ENCODE measurements around the gene PACS2.

Gene PACS2

GRCh38 chr14:105379946-105380345 lies 65.4 kb downstream of the PACS2 start:
- TF ChIP-seq CREB1 (IDR thresholded peaks at IDR 0.05; ENCODE audit: low read depth), result no peak
- no peak for TF ChIP-seq NFIC (IDR thresholded peaks at IDR 0.05)
- TF ChIP-seq ZBTB7A (IDR thresholded peaks at IDR 0.05; ENCODE audit: low read depth), result no peak
- TF ChIP-seq, protein P1, sequence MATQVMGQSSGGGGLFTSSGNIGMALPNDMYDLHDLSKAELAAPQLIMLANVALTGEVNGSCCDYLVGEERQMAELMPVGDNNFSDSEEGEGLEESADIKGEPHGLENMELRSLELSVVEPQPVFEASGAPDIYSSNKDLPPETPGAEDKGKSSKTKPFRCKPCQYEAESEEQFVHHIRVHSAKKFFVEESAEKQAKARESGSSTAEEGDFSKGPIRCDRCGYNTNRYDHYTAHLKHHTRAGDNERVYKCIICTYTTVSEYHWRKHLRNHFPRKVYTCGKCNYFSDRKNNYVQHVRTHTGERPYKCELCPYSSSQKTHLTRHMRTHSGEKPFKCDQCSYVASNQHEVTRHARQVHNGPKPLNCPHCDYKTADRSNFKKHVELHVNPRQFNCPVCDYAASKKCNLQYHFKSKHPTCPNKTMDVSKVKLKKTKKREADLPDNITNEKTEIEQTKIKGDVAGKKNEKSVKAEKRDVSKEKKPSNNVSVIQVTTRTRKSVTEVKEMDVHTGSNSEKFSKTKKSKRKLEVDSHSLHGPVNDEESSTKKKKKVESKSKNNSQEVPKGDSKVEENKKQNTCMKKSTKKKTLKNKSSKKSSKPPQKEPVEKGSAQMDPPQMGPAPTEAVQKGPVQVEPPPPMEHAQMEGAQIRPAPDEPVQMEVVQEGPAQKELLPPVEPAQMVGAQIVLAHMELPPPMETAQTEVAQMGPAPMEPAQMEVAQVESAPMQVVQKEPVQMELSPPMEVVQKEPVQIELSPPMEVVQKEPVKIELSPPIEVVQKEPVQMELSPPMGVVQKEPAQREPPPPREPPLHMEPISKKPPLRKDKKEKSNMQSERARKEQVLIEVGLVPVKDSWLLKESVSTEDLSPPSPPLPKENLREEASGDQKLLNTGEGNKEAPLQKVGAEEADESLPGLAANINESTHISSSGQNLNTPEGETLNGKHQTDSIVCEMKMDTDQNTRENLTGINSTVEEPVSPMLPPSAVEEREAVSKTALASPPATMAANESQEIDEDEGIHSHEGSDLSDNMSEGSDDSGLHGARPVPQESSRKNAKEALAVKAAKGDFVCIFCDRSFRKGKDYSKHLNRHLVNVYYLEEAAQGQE (IDR thresholded peaks at IDR 0.05; ENCODE audit: low read depth), result no peak
- no peak for TF ChIP-seq CEBPB (IDR thresholded peaks at IDR 0.05)
- no peak for TF ChIP-seq FOXM1 (IDR thresholded peaks at IDR 0.05; ENCODE audit: borderline replicate concordance, low read depth)
- no peak for TF ChIP-seq EP300 (IDR thresholded peaks at IDR 0.05; ENCODE audit: borderline replicate concordance)
- TF ChIP-seq, protein P2, sequence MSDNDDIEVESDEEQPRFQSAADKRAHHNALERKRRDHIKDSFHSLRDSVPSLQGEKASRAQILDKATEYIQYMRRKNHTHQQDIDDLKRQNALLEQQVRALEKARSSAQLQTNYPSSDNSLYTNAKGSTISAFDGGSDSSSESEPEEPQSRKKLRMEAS (IDR thresholded peaks at IDR 0.05), result no peak
- TF ChIP-seq YY1 (IDR thresholded peaks at IDR 0.05; ENCODE audit: low read depth), result no peak
- TF ChIP-seq EGR1 (IDR thresholded peaks at IDR 0.05), result no peak
- TF ChIP-seq TAF1 (IDR thresholded peaks at IDR 0.05; ENCODE audit: low read depth), result no peak
- TF ChIP-seq RAD21 (IDR thresholded peaks at IDR 0.05; ENCODE audit: low read depth), result no peak
- TF ChIP-seq TCF12 (IDR thresholded peaks at IDR 0.05; ENCODE audit: low read depth), result no peak
- TF ChIP-seq USF1 (IDR thresholded peaks at IDR 0.05), result no peak

- TF ChIP-seq, protein P1 (IDR thresholded peaks at IDR 0.05; ENCODE audit: low read depth), result no peak
- no peak for TF ChIP-seq RAD21 (IDR thresholded peaks at IDR 0.05; ENCODE audit: low read depth)
- no peak for TF ChIP-seq TCF12 (IDR thresholded peaks at IDR 0.05; ENCODE audit: low read depth)
- TF ChIP-seq FOXM1 (IDR thresholded peaks at IDR 0.05; ENCODE audit: borderline replicate concordance, low read depth), result no peak
- no peak for TF ChIP-seq NFIC (IDR thresholded peaks at IDR 0.05)
- TF ChIP-seq EGR1 (IDR thresholded peaks at IDR 0.05), result no peak
- TF ChIP-seq USF1 (IDR thresholded peaks at IDR 0.05), result no peak
- TF ChIP-seq, protein P2 (IDR thresholded peaks at IDR 0.05), result no peak
- no peak for TF ChIP-seq CEBPB (IDR thresholded peaks at IDR 0.05)
- no peak for TF ChIP-seq ZBTB7A (IDR thresholded peaks at IDR 0.05; ENCODE audit: low read depth)
- no peak for TF ChIP-seq CREB1 (IDR thresholded peaks at IDR 0.05; ENCODE audit: low read depth)
- TF ChIP-seq TEAD4 (IDR thresholded peaks at IDR 0.05), result no peak
- no peak for TF ChIP-seq TAF1 (IDR thresholded peaks at IDR 0.05; ENCODE audit: low read depth)
- TF ChIP-seq YY1 (IDR thresholded peaks at IDR 0.05; ENCODE audit: low read depth), result no peak
- TF ChIP-seq EP300 (IDR thresholded peaks at IDR 0.05; ENCODE audit: borderline replicate concordance), result no peak
These were observed 66.2 kb downstream of the PACS2 start for GRCh38 chr14:105380756-105381155.

- TF ChIP-seq YY1 (IDR thresholded peaks at IDR 0.05; ENCODE audit: low read depth) (no peak), EGR1 (IDR thresholded peaks at IDR 0.05) (no peak), FOXM1 (IDR thresholded peaks at IDR 0.05; ENCODE audit: borderline replicate concordance, low read depth) (no peak), RAD21 (IDR thresholded peaks at IDR 0.05; ENCODE audit: low read depth) (no peak), TAF1 (IDR thresholded peaks at IDR 0.05; ENCODE audit: low read depth) (no peak), NFIC (IDR thresholded peaks at IDR 0.05) (no peak), ZBTB7A (IDR thresholded peaks at IDR 0.05; ENCODE audit: low read depth) (no peak), TEAD4 (IDR thresholded peaks at IDR 0.05) (no peak), EP300 (IDR thresholded peaks at IDR 0.05; ENCODE audit: borderline replicate concordance) (no peak), TCF12 (IDR thresholded peaks at IDR 0.05; ENCODE audit: low read depth) (no peak), USF1 (IDR thresholded peaks at IDR 0.05) (no peak)
- TF ChIP-seq, protein P2 (IDR thresholded peaks at IDR 0.05), result no peak
- TF ChIP-seq, protein P1 (IDR thresholded peaks at IDR 0.05; ENCODE audit: low read depth), result no peak
These were observed 67.1 kb downstream of the PACS2 start for GRCh38 chr14:105381446-105382342.

Data from Ishikawa (cell line).